ENCODE results near the gene NFKB1. TPM values are rescaled to one million over a fixed set of nuclear protein-coding genes. Genes with fewer than 3 reads are reported as not detected.

The NFKB1 gene
- total RNA-seq, 4 donors from 2014 or later = 37.9 to 45.5 (median 43.4) TPM

- TF ChIP-seq CTCF (IDR thresholded peaks at IDR 0.05) = no peak
- TF ChIP-seq POLR2A (IDR thresholded peaks at IDR 0.05) = no peak
- no peak overlapping the region for H3K4me3 ChIP-seq (ENCODE audit: low read depth, poor library complexity, severe bottlenecking)
- intact Hi-C loops (cut with DNase I; ENCODE audit: low total_unique reads) = no loop called here
- DNase-seq (ENCODE audit: low spot score in 2 of 2) = no peak
- WGBS, 2 donors = 75 to 80% methylated on average over 7 of the region's 7 CpGs
Measured at GRCh38 chr4:102527695-102528283, 26.6 kb downstream of the NFKB1 start.

GRCh38 chr4:102529977-102530376, 28.8 kb downstream of the NFKB1 start:
- TF ChIP-seq CTCF (IDR thresholded peaks at IDR 0.05) = no peak
- WGBS, 2 donors = 70% methylated on average over 1 of the region's 1 CpG
- intact Hi-C loops (cut with DNase I; ENCODE audit: low total_unique reads) = no loop called here
- no peak for DNase-seq (ENCODE audit: low spot score in 2 of 2)
- no peak overlapping the region for H3K4me3 ChIP-seq (ENCODE audit: low read depth, poor library complexity, severe bottlenecking)

GRCh38 chr4:102530986-102531385, 29.8 kb downstream of the NFKB1 start:
- TF ChIP-seq POLR2A (IDR thresholded peaks at IDR 0.05) (no peak), CTCF (IDR thresholded peaks at IDR 0.05) (no peak)
- H3K4me3 ChIP-seq (ENCODE audit: low read depth, poor library complexity, severe bottlenecking) = no peak overlapping the region
- WGBS, 2 donors = 75 to 80% methylated on average over 2 of the region's 2 CpGs
- DNase-seq (ENCODE audit: low spot score in 2 of 2) = no peak
- intact Hi-C loops (cut with DNase I; ENCODE audit: low total_unique reads) = no loop called here

- no peak for DNase-seq (ENCODE audit: low spot score in 2 of 2)
- TF ChIP-seq CTCF (IDR thresholded peaks at IDR 0.05) (no peak), POLR2A (IDR thresholded peaks at IDR 0.05) (no peak)
- H3K4me3 ChIP-seq (ENCODE audit: low read depth, poor library complexity, severe bottlenecking) = no peak overlapping the region
- intact Hi-C loops (cut with DNase I; ENCODE audit: low total_unique reads) = no loop called here
- WGBS, 2 donors = 93 to 95% methylated on average over 1 of the region's 1 CpG
Measured at GRCh38 chr4:102531462-102531861, 30.3 kb downstream of the NFKB1 start.

- intact Hi-C loops (cut with DNase I; ENCODE audit: low total_unique reads) = no loop called here
- no peak for TF ChIP-seq CTCF (IDR thresholded peaks at IDR 0.05)
- H3K4me3 ChIP-seq (ENCODE audit: low read depth, poor library complexity, severe bottlenecking) = no peak overlapping the region
- no peak for DNase-seq (ENCODE audit: low spot score in 2 of 2)
- WGBS, 2 donors = 71 to 77% methylated on average over 4 of the region's 4 CpGs
Measured at GRCh38 chr4:102533348-102533747, 32.2 kb downstream of the NFKB1 start.

GRCh38 chr4:102533904-102534303, 32.7 kb downstream of the NFKB1 start:
- no peak for DNase-seq (ENCODE audit: low spot score in 2 of 2)
- TF ChIP-seq CTCF (IDR thresholded peaks at IDR 0.05) = no peak
- no peak for TF ChIP-seq POLR2A (IDR thresholded peaks at IDR 0.05)
- 66 to 67% methylated on average over 2 of the region's 2 CpGs for WGBS, 2 donors
- intact Hi-C loops (cut with DNase I; ENCODE audit: low total_unique reads) = no loop called here
- no peak overlapping the region for H3K4me3 ChIP-seq (ENCODE audit: low read depth, poor library complexity, severe bottlenecking)
